MM.1S (cell line): ENCODE measurements around the gene GUCA1A.
"Not testable (repeated sequence)": the region's sequence is repeated elsewhere in the genome, so short reads cannot be mapped to it uniquely, and the experiment has no call there.

Source experiments
- DNase-seq: peaks from one replicate; pipeline ENCODE4 v3.0.0-alpha.2; 2015
- H2AFZ ChIP-seq: fragments of 300-600 bp; sonication (generic); 2 replicates; pipeline ENCODE4 v1.6.0; 2016; ENCODE audit warnings: antibody characterized with exemption, low read length
- H3F3A ChIP-seq: fragments of 300-600 bp; sonication (generic); 2 replicates; pipeline ENCODE4 v1.6.1; 2016; ENCODE audit warnings: mild to moderate bottlenecking, antibody characterized with exemption, low read length, moderate library complexity, mixed read lengths; ENCODE audit not compliant: insufficient read depth
- H3K27ac ChIP-seq: fragments of 300-600 bp; sonication (generic); 2 replicates; pipeline ENCODE4 v1.5.1; 2016; ENCODE audit warnings: mild to moderate bottlenecking, low read length
- H3K27me3 ChIP-seq: fragments of 300-600 bp; sonication (generic); replicated peaks from 2 replicates; pipeline ENCODE4 v1.6.0; 2016; ENCODE audit warnings: low read length; ENCODE audit not compliant: insufficient read depth
- H3K36me3 ChIP-seq: fragments of 300-600 bp; sonication (generic); replicated peaks from 2 replicates; pipeline ENCODE4 v1.6.1; 2016; ENCODE audit warnings: mild to moderate bottlenecking, low read length, mixed read lengths; ENCODE audit not compliant: insufficient read depth
- H3K4me1 ChIP-seq: fragments of 300-600 bp; sonication (generic); 2 replicates; pipeline ENCODE4 v1.6.1; 2016; ENCODE audit warnings: low read length, mixed read lengths
- H3K4me2 ChIP-seq: fragments of 300-600 bp; sonication (generic); 2 replicates; pipeline ENCODE4 v1.6.0; 2016; ENCODE audit warnings: low read depth, low read length
- H3K4me3 ChIP-seq: fragments of 300-600 bp; sonication (generic); 2 replicates; pipeline ENCODE4 v1.5.1; 2016; ENCODE audit warnings: low read length, mixed read lengths
- H3K79me2 ChIP-seq: fragments of 300-600 bp; sonication (generic); 2 replicates; pipeline ENCODE4 v1.6.1; 2016; ENCODE audit warnings: mixed run types, low read length, mixed read lengths
- H3K9ac ChIP-seq: fragments of 300-600 bp; sonication (generic); 2 replicates; pipeline ENCODE4 v1.6.1; 2016; ENCODE audit warnings: low read length, mixed read lengths
- H3K9me2 ChIP-seq: fragments of 300-600 bp; sonication (generic); replicated peaks from 2 replicates; pipeline ENCODE4 v1.6.1; 2016; ENCODE audit warnings: mild to moderate bottlenecking, low read length, mixed read lengths; ENCODE audit not compliant: insufficient read depth
- H3K9me3 ChIP-seq: fragments of 300-600 bp; sonication (generic); replicated peaks from 2 replicates; pipeline ENCODE4 v1.6.1; 2016; ENCODE audit warnings: mild to moderate bottlenecking, low read length, mixed read lengths; ENCODE audit not compliant: insufficient read depth
- H4K20me1 ChIP-seq: fragments of 300-600 bp; sonication (generic); 2 replicates; pipeline ENCODE4 v1.6.1; 2016; ENCODE audit warnings: mild to moderate bottlenecking, low read length, moderate library complexity, mixed read lengths; ENCODE audit not compliant: insufficient read depth
- CTCF ChIP-seq: fragments of 300-600 bp; sonication (generic); IDR thresholded peaks from 2 replicates; pipeline ENCODE4 v1.5.1; 2016; ENCODE audit warnings: antibody characterized with exemption, low read length, mixed read lengths
- EZH2 ChIP-seq: fragments of 300-600 bp; sonication (generic); optimal IDR thresholded peaks from 2 replicates; pipeline ENCODE3; 2017; ENCODE audit warnings: low read depth, mild to moderate bottlenecking, antibody characterized with exemption, low read length, mixed read lengths
- EZH2phosphoT487 ChIP-seq: fragments of 300-600 bp; sonication (generic); IDR thresholded peaks from 2 replicates; pipeline ENCODE4 v1.6.1; 2018; ENCODE audit warnings: antibody characterized with exemption, low read length

Gene GUCA1A

GRCh38 chr6:42210551-42210950, 37.4 kb downstream of the GUCA1A start:
- H3K4me3 ChIP-seq: no peak overlapping the region
- no peaks in the 10 kb centered on the region for H3K27me3 ChIP-seq
- no peak for DNase-seq
- no peak overlapping the region for H3K4me2 ChIP-seq
- peaks cover 5% of the 10 kb centered on the region; the same call in 1 of the 2 replicates for H3K4me1 ChIP-seq
- no peaks in the 10 kb centered on the region for H4K20me1 ChIP-seq
- H3K79me2 ChIP-seq: peaks cover 17% of the 10 kb centered on the region
- no peak overlapping the region for H3K9ac ChIP-seq
- H3K9me3 ChIP-seq: no peaks in the 10 kb centered on the region
- H3F3A ChIP-seq: no peaks in the 10 kb centered on the region
- no peak overlapping the region for H3K27ac ChIP-seq
- H3K36me3 ChIP-seq: no peaks in the 10 kb centered on the region; the same call in none of the 2 replicates
- no peak for TF ChIP-seq EZH2
- TF ChIP-seq EZH2phosphoT487: no peak
- no peaks in the 10 kb centered on the region for H3K9me2 ChIP-seq
- no peak overlapping the region for H2AFZ ChIP-seq

- H2AFZ ChIP-seq: no peak overlapping the region
- H3K9ac ChIP-seq: no peak overlapping the region
- DNase-seq: no peak
- H3K9me3 ChIP-seq: no peaks in the 10 kb centered on the region
- no peaks in the 10 kb centered on the region for H4K20me1 ChIP-seq
- no peak overlapping the region for H3K4me2 ChIP-seq
- H3K36me3 ChIP-seq: no peaks in the 10 kb centered on the region; the same call in none of the 2 replicates
- no peak for TF ChIP-seq CTCF
- no peak for TF ChIP-seq EZH2
- TF ChIP-seq EZH2phosphoT487: no peak
- H3K4me1 ChIP-seq: peaks cover 10% of the 10 kb centered on the region
- peaks cover 29% of the 10 kb centered on the region for H3K79me2 ChIP-seq
- H3K27ac ChIP-seq: no peak overlapping the region
- no peaks in the 10 kb centered on the region for H3F3A ChIP-seq
- H3K9me2 ChIP-seq: no peaks in the 10 kb centered on the region
- no peaks in the 10 kb centered on the region for H3K27me3 ChIP-seq
- H3K4me3 ChIP-seq: no peak overlapping the region
Measured at GRCh38 chr6:42211726-42212125, 38.6 kb downstream of the GUCA1A start.

- Histone ChIP-seq H4K20me1 (no peaks in the 10 kb centered on the region), H3K36me3 (no peaks in the 10 kb centered on the region; the same call in none of the 2 replicates), H3K9ac (no peak overlapping the region), H3K4me3 (no peak overlapping the region), H3F3A (no peaks in the 10 kb centered on the region), H3K79me2 (peaks cover 36% of the 10 kb centered on the region), H3K4me2 (no peak overlapping the region), H3K27ac (no peak overlapping the region), H3K9me3 (no peaks in the 10 kb centered on the region), H3K27me3 (no peaks in the 10 kb centered on the region), H2AFZ (no peak overlapping the region), H3K4me1 (peaks cover 12% of the 10 kb centered on the region), H3K9me2 (no peaks in the 10 kb centered on the region)
- TF ChIP-seq EZH2phosphoT487 (no peak), CTCF (no peak), EZH2 (no peak)
- no peak for DNase-seq
Measured at GRCh38 chr6:42212442-42212841, 39.3 kb downstream of the GUCA1A start.

GRCh38 chr6:42216495-42216894, 43.3 kb downstream of the GUCA1A start:
- H3K36me3 ChIP-seq, H3K27ac ChIP-seq, H3K9me3 ChIP-seq, H3F3A ChIP-seq, DNase-seq, H3K27me3 ChIP-seq, H4K20me1 ChIP-seq, H3K9me2 ChIP-seq, H2AFZ ChIP-seq: not testable (repeated sequence)
- Histone ChIP-seq H3K4me2 (peak overlapping the region; percentile 74), H3K79me2 (peaks cover 39% of the 10 kb centered on the region), H3K9ac (peak overlapping the region; percentile 81; the same call in 1 of the 2 replicates), H3K4me3 (peak overlapping the region; percentile 89; the same call in 1 of the 2 replicates), H3K4me1 (peaks cover 12% of the 10 kb centered on the region)
